ENCODE data around the gene RCSD1.

GRCh38 chr1:167638064-167638463 lies 8.0 kb downstream of the RCSD1 start:
- TF ChIP-seq MYC (IDR thresholded peaks at IDR 0.05; ENCODE audit: low read depth, low read length) (no peak), CTCF (IDR thresholded peaks at IDR 0.05; ENCODE audit: low read depth, low read length) (no peak), POLR2A (IDR thresholded peaks at IDR 0.05; ENCODE audit: extremely low read depth, insufficient read length) (no peak)

All from NB4 (cell line).